Left lung (tissue), 10 donors: ENCODE measurements around the gene FBXO39. TPM values are rescaled to one million over a fixed set of nuclear protein-coding genes. Genes with fewer than 3 reads are reported as not detected.

ENCODE experiments used
- ATAC-seq: fragments of 200-7000 bp; cut with Tn5 transposase; one replicate; pipeline ENCODE4 v1.9.1; 2020; ENCODE audit warnings: moderate library complexity
- DNase-seq, 4 donors: peaks; one replicate each; pipeline ENCODE4 v3.0.0-alpha.2; 2013 to 2020
- H3K27ac ChIP-seq, 2 donors: fragments of 200-600 bp; sonication (generic) in 1 of 2; one replicate each; pipeline versions ENCODE4 v1.5.0 to v1.8.0; 2020 to 2021
- H3K27me3 ChIP-seq, 2 donors: fragments of 200-600 bp; sonication (generic) in 1 of 2; one replicate each; pipeline versions ENCODE4 v1.5.0 to v1.8.0; 2020 to 2021
- H3K36me3 ChIP-seq, 2 donors: fragments of 200-600 bp; sonication (generic) in 1 of 2; one replicate each; pipeline versions ENCODE4 v1.5.0 to v1.8.0; 2020 to 2021
- H3K4me1 ChIP-seq, 2 donors: fragments of 200-600 bp; one replicate each; pipeline ENCODE4 v1.8.0; 2021
- H3K4me3 ChIP-seq, 2 donors: fragments of 200-600 bp; sonication (generic) in 1 of 2; one replicate each; pipeline versions ENCODE4 v1.5.0 to v1.8.0; 2020 to 2021; ENCODE audit warnings: mild to moderate bottlenecking in 1 of 2
- H3K9me3 ChIP-seq, 2 donors: fragments of 200-600 bp; sonication (generic) in 1 of 2; one replicate each; pipeline versions ENCODE4 v1.5.0 to v1.8.0; 2020 to 2021
- CTCF ChIP-seq, 2 donors: fragments of 200-600 bp; sonication (generic) in 1 of 2; IDR thresholded peaks; one replicate each; pipeline versions ENCODE4 v1.5.0 to v1.8.0; 2021; ENCODE audit warnings: antibody characterized with exemption in 2 of 2
- intact Hi-C, 2 donors: fragments of 100-400 bp; cut with DNase I; formaldehyde crosslinking; loops; one replicate each; pipeline versions ENCODE4 v1.11.2 to v1.14.2; 2022
- polyA plus RNA-seq, 6 donors: library from polyadenylated mRNA; unstranded; fragments of 120-200 nt; gene quantifications; one replicate each; pipeline ENCODE4 v1.2.1, GENCODE V29; 2013; ENCODE audit not compliant: insufficient read length in 6 of 6
- total RNA-seq, 2 donors: library from RNA; stranded (reverse); fragmentation: NEBNext Ultra II Directional; extraction: Animal tissue kit (Norgen Biotek cat#: 25700); gene quantifications; one replicate each; pipeline ENCODE4 v1.2.1, GENCODE V29; 2021
- donor health status: DM: no; HTN: yes; CAD: no.
- donor health status: DM: no; HTN: no; CAD: no.

Gene FBXO39
- total and polyA plus RNA-seq, 8 donors, result 0.17 to 0.70 (median 0.47) TPM; not detected in 1

- DNase-seq (no peak), ATAC-seq (peak; percentile 53)
- Histone ChIP-seq H3K36me3 (no peaks in the 10 kb centered on the region), H3K27ac (no peak overlapping the region), H3K4me1 (no peaks in the 10 kb centered on the region), H3K4me3 (no peak overlapping the region), H3K9me3 (no peaks in the 10 kb centered on the region), H3K27me3 (peaks cover 9 to 57% of the 10 kb centered on the region in 2 donors)
- TF ChIP-seq CTCF (IDR thresholded peaks at IDR 0.05), result no peak
- intact Hi-C loops, result no loop called here
Measured at GRCh38 chr17:6786618-6787017, 10.6 kb downstream of the FBXO39 start.

GRCh38 chr17:6787081-6787693 lies 11.2 kb downstream of the FBXO39 start:
- TF ChIP-seq CTCF (IDR thresholded peaks at IDR 0.05), result no peak
- no peak overlapping the region for H3K4me3 ChIP-seq
- H3K36me3 ChIP-seq, result no peaks in the 10 kb centered on the region
- DNase-seq (no peak), ATAC-seq (no peak)
- H3K27ac ChIP-seq, result no peak overlapping the region
- H3K27me3 ChIP-seq, result peaks cover 9 to 62% of the 10 kb centered on the region in 2 donors
- no peaks in the 10 kb centered on the region for H3K4me1 ChIP-seq
- no peaks in the 10 kb centered on the region for H3K9me3 ChIP-seq
- intact Hi-C loops, result no loop called here

GRCh38 chr17:6789146-6789545 lies 13.1 kb downstream of the FBXO39 start:
- DNase-seq (no peak), ATAC-seq (no peak)
- Histone ChIP-seq H3K27me3 (peaks cover 6 to 65% of the 10 kb centered on the region in 2 donors), H3K27ac (no peak overlapping the region), H3K4me3 (no peak overlapping the region), H3K36me3 (no peaks in the 10 kb centered on the region), H3K9me3 (no peaks in the 10 kb centered on the region), H3K4me1 (no peaks in the 10 kb centered on the region)
- intact Hi-C loops, result no loop called here
- TF ChIP-seq CTCF (IDR thresholded peaks at IDR 0.05), result no peak

GRCh38 chr17:6793748-6794493 lies 17.9 kb downstream of the FBXO39 start:
- no peak overlapping the region for H3K27ac ChIP-seq
- peaks cover 1 to 35% of the 10 kb centered on the region in 2 donors for H3K27me3 ChIP-seq
- no peak for TF ChIP-seq CTCF (IDR thresholded peaks at IDR 0.05)
- ATAC-seq (no peak), DNase-seq (no peak)
- H3K4me1 ChIP-seq, result no peaks in the 10 kb centered on the region
- no peak overlapping the region for H3K4me3 ChIP-seq
- no peaks in the 10 kb centered on the region for H3K9me3 ChIP-seq
- no peaks in the 10 kb centered on the region for H3K36me3 ChIP-seq
- intact Hi-C loops, result no loop called here

- Histone ChIP-seq H3K36me3 (no peaks in the 10 kb centered on the region), H3K27me3 (peaks cover 0 to 23% of the 10 kb centered on the region in 2 donors), H3K9me3 (no peaks in the 10 kb centered on the region), H3K4me3 (no peak overlapping the region), H3K4me1 (no peaks in the 10 kb centered on the region), H3K27ac (no peak overlapping the region)
- intact Hi-C loops, result no loop called here
- ATAC-seq, result peak; percentile 39
- no peak for DNase-seq
- TF ChIP-seq CTCF (IDR thresholded peaks at IDR 0.05), result no peak
Measured at GRCh38 chr17:6796017-6796886, 20.2 kb downstream of the FBXO39 start.
